ENCODE data around the gene ENOX1. TPM values are rescaled to one million over a fixed set of nuclear protein-coding genes. Genes with fewer than 3 reads are reported as not detected.

The ENOX1 gene
- total RNA-seq, 1 experiment from 2014 or later = 0.35 TPM

GRCh38 chr13:43265028-43265427 lies 521.7 kb downstream of the ENOX1 start:
- Histone ChIP-seq H3K4me3 (no peak overlapping the region), H4K20me1 (ENCODE audit: insufficient read depth) (no peaks in the 10 kb centered on the region), H3K79me2 (ENCODE audit: low read depth) (no peaks in the 10 kb centered on the region), H3K36me3 (ENCODE audit: low read depth) (no peaks in the 10 kb centered on the region), H3K4me1 (replicated peaks; ENCODE audit: insufficient read depth) (peaks cover 46% of the 10 kb centered on the region), H3K27ac (no peak overlapping the region), H3K9me2 (ENCODE audit: insufficient read depth) (no peaks in the 10 kb centered on the region), H3K27me3 (ENCODE audit: insufficient read depth, low read depth) (no peaks in the 10 kb centered on the region), H3K9me3 (ENCODE audit: insufficient read depth, low read depth) (no peaks in the 10 kb centered on the region), H3K4me2 (no peak overlapping the region), H3F3A (ENCODE audit: insufficient read depth, low read depth) (peaks cover 20% of the 10 kb centered on the region), H2AFZ (no peak overlapping the region)
- intact Hi-C loops (cut with micrococcal nuclease; ENCODE audit: unreplicated experiment) = no loop called here
- ChIA-PET POLR2A (ENCODE audit: unreplicated experiment) (interaction anchor here (0.6 kb wide), 1 partner anchor 947 kb away, joined by 3 read pairs; no protein-coding TSS in a partner anchor), CTCF (no interaction called here)
- no peak for TF ChIP-seq CTCF (conservative IDR thresholded peaks at IDR 0.05)
- no peak for TF ChIP-seq EZH2 (IDR thresholded peaks at IDR 0.05; ENCODE audit: low read depth)
- no TSS peak for BruUV-seq (replicated peaks)
- DNase-seq = no peak

GRCh38 chr13:43264458-43264857 lies 522.3 kb downstream of the ENOX1 start:
- H3K4me3 ChIP-seq = no peak overlapping the region
- ChIA-PET CTCF (no interaction called here), POLR2A (ENCODE audit: unreplicated experiment) (no interaction called here)
- H3K4me2 ChIP-seq = no peak overlapping the region
- BruUV-seq (replicated peaks) = no TSS peak
- no peaks in the 10 kb centered on the region for H3K36me3 ChIP-seq (ENCODE audit: low read depth)
- DNase-seq = no peak
- intact Hi-C loops (cut with micrococcal nuclease; ENCODE audit: unreplicated experiment) = no loop called here
- no peaks in the 10 kb centered on the region for H3K79me2 ChIP-seq (ENCODE audit: low read depth)
- H3K9me2 ChIP-seq (ENCODE audit: insufficient read depth) = no peaks in the 10 kb centered on the region
- H4K20me1 ChIP-seq (ENCODE audit: insufficient read depth) = no peaks in the 10 kb centered on the region
- H3K27ac ChIP-seq = no peak overlapping the region
- no peaks in the 10 kb centered on the region for H3K9me3 ChIP-seq (ENCODE audit: insufficient read depth, low read depth)
- H2AFZ ChIP-seq = no peak overlapping the region
- TF ChIP-seq EZH2 (IDR thresholded peaks at IDR 0.05; ENCODE audit: low read depth) = no peak
- no peak for TF ChIP-seq CTCF (conservative IDR thresholded peaks at IDR 0.05)
- H3F3A ChIP-seq (ENCODE audit: insufficient read depth, low read depth) = peaks cover 17% of the 10 kb centered on the region
- H3K27me3 ChIP-seq (ENCODE audit: insufficient read depth, low read depth) = no peaks in the 10 kb centered on the region
- peaks cover 42% of the 10 kb centered on the region for H3K4me1 ChIP-seq (replicated peaks; ENCODE audit: insufficient read depth)

GRCh38 chr13:43263047-43263446 lies 523.7 kb downstream of the ENOX1 start:
- intact Hi-C loops (cut with micrococcal nuclease; ENCODE audit: unreplicated experiment) = no loop called here
- CTCF ChIA-PET = no interaction called here

More at GRCh38 chr13:43263047-43263446, 523.7 kb downstream of the ENOX1 start:
- Histone ChIP-seq H3K9me3 (ENCODE audit: insufficient read depth, low read depth) (no peaks in the 10 kb centered on the region), H3K4me2 (no peak overlapping the region), H3K9me2 (ENCODE audit: insufficient read depth) (no peaks in the 10 kb centered on the region), H3F3A (ENCODE audit: insufficient read depth, low read depth) (peaks cover 5% of the 10 kb centered on the region; the same call in 1 of the 2 replicates), H3K27ac (no peak overlapping the region), H3K4me3 (no peak overlapping the region), H3K79me2 (ENCODE audit: low read depth) (no peaks in the 10 kb centered on the region), H3K36me3 (ENCODE audit: low read depth) (no peaks in the 10 kb centered on the region), H3K27me3 (ENCODE audit: insufficient read depth, low read depth) (no peaks in the 10 kb centered on the region), H4K20me1 (ENCODE audit: insufficient read depth) (no peaks in the 10 kb centered on the region), H2AFZ (no peak overlapping the region), H3K4me1 (replicated peaks; ENCODE audit: insufficient read depth) (peaks cover 42% of the 10 kb centered on the region)
- POLR2A ChIA-PET (ENCODE audit: unreplicated experiment) = no interaction called here
- no TSS peak for BruUV-seq (replicated peaks)
- TF ChIP-seq EZH2 (IDR thresholded peaks at IDR 0.05; ENCODE audit: low read depth) (no peak), CTCF (conservative IDR thresholded peaks at IDR 0.05) (no peak)
- DNase-seq = no peak
